Glutamatergic neuron (in vitro differentiated cells): ENCODE measurements around the gene NUDCD3. TPM values are rescaled to one million over a fixed set of nuclear protein-coding genes. Genes with fewer than 3 reads are reported as not detected.
A peak's percentile ranks its signal among the peaks of the same experiment; 100 is the strongest.

Source experiments
- DNase-seq: peaks from one replicate; pipeline ENCODE4 v3.0.0; 2022
- H3K27ac Mint-ChIP-seq: one replicate; pipeline ENCODE4 v1.8.0; 2020; ENCODE audit warnings: mild to moderate bottlenecking, mixed read lengths, inconsistent platforms; ENCODE audit not compliant: unreplicated experiment
- H3K27me3 Mint-ChIP-seq: one replicate; pipeline ENCODE4 v1.8.0; 2020; ENCODE audit warnings: mild to moderate bottlenecking, moderate library complexity, mixed read lengths, inconsistent platforms; ENCODE audit not compliant: unreplicated experiment
- H3K36me3 Mint-ChIP-seq: one replicate; pipeline ENCODE4 v1.8.0; 2020; ENCODE audit warnings: mild to moderate bottlenecking, mixed read lengths, inconsistent platforms; ENCODE audit not compliant: unreplicated experiment
- H3K4me1 Mint-ChIP-seq: one replicate; pipeline ENCODE4 v1.8.0; 2020; ENCODE audit warnings: mild to moderate bottlenecking, low read depth, mixed read lengths, inconsistent platforms; ENCODE audit not compliant: unreplicated experiment
- H3K4me3 Mint-ChIP-seq: one replicate; pipeline ENCODE4 v1.8.0; 2020; ENCODE audit warnings: mild to moderate bottlenecking, mixed read lengths, inconsistent platforms; ENCODE audit not compliant: unreplicated experiment
- H3K9me3 Mint-ChIP-seq: one replicate; pipeline ENCODE4 v1.8.0; 2020; ENCODE audit warnings: mild to moderate bottlenecking, moderate library complexity, mixed read lengths, inconsistent platforms; ENCODE audit not compliant: unreplicated experiment
- total RNA-seq: library from RNA; stranded (reverse); fragmentation: NEBNext Ultra II Directional; extraction: Animal tissue kit (Norgen Biotek cat#: 25700); gene quantifications from one replicate; pipeline ENCODE4 v1.2.1, GENCODE V29; 2021; ENCODE audit not compliant: unreplicated experiment
- TF ChIP-seq, protein P1 (sequence below): fragments of 200-600 bp; sonication (generic); IDR thresholded peaks from one replicate; pipeline ENCODE4 v1.5.0; 2021; ENCODE audit not compliant: partially characterized antibody, unreplicated experiment

Gene NUDCD3
- total RNA-seq, 1 donor from 2014 or later, result 151 TPM

DNA sequence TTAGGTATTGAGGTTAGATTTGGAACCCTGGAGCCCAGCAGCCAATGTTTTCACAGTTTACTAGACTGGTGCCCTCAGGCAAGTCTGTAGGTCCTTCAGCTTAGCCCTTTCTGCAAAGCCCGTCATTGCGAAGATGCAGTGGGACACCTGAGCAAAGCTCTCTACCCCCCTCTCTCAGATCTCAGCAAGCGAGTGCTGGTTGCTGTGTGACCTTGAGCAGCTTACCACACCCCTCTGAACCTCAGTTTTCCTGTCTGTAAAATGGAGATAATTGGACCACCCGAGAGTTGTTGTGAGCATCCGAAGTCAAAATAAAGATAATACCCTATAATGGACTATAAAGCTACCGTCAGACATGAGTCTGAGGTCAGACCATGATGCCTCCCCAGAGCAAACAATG is 47.0 kb upstream of the NUDCD3 start:
- TF ChIP-seq, protein P1, sequence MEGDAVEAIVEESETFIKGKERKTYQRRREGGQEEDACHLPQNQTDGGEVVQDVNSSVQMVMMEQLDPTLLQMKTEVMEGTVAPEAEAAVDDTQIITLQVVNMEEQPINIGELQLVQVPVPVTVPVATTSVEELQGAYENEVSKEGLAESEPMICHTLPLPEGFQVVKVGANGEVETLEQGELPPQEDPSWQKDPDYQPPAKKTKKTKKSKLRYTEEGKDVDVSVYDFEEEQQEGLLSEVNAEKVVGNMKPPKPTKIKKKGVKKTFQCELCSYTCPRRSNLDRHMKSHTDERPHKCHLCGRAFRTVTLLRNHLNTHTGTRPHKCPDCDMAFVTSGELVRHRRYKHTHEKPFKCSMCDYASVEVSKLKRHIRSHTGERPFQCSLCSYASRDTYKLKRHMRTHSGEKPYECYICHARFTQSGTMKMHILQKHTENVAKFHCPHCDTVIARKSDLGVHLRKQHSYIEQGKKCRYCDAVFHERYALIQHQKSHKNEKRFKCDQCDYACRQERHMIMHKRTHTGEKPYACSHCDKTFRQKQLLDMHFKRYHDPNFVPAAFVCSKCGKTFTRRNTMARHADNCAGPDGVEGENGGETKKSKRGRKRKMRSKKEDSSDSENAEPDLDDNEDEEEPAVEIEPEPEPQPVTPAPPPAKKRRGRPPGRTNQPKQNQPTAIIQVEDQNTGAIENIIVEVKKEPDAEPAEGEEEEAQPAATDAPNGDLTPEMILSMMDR, result no peak
- peaks cover 5% of the 10 kb centered on the region for H3K9me3 Mint-ChIP-seq
- H3K27ac Mint-ChIP-seq, result no peak overlapping the region
- peaks cover 1% of the 10 kb centered on the region for H3K4me1 Mint-ChIP-seq
- H3K36me3 Mint-ChIP-seq, result no peaks in the 10 kb centered on the region
- DNase-seq, result no peak
- peaks cover 14% of the 10 kb centered on the region for H3K27me3 Mint-ChIP-seq
- no peak overlapping the region for H3K4me3 Mint-ChIP-seq

DNA sequence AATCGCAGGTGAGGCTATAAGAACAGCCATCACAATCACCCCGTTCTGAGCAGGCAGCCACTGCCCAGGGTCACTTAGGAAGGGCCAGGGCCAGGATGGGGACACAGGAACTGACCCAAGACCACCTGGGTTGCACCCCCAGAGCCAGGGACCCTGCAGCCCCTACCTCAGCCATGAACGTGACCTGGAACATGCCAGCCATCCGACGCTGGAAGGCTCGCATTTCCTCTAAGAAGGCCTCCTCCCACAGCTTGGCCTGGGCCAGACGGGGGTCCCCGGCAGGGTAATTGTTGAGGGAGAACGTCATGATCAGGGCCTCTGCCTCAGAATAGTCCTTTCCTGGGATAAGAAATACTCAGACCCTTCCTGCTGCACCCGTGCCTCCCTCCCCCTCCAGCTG is 45.6 kb upstream of the NUDCD3 start:
- Mint-ChIP-seq H3K36me3 (no peaks in the 10 kb centered on the region), H3K4me1 (peaks cover 1% of the 10 kb centered on the region), H3K4me3 (no peak overlapping the region), H3K27ac (no peak overlapping the region), H3K27me3 (peaks cover 14% of the 10 kb centered on the region), H3K9me3 (peaks cover 6% of the 10 kb centered on the region)
- TF ChIP-seq, protein P1, result no peak
- DNase-seq, result no peak

DNA sequence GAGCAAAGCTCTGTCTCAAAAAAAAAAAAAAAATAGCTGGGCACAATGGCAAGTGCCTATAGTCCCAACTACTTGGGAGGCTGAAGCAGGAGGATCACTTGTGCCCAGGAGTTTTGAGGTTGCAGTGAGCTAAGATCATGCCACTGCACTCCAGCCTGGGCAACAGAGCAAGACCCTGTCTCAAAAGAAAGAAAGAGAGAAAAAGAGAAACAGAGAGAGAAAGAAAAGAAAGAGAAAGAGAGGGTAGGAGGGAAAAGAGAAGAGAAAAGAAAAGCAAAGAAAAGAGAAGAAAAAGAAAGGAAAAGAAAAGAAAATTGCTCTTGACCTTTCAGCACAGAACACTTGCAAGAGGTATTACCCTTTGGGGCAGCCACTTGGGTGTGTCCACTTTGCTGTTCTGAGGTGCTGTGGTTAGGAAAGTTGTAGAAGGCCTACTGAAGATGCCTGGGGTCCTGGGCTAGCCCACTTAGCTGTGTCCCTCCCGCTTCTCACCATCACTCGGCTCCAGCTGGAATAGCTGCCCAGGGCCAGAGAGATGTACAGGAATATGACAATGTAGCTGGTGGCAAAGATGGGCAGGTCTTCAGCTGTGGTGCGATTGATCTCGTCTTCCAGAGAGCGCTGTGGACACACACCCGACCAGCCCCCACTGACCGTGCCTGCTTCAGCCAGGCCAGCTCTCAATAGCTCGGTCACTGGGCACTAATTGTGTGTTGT is 45.0 kb upstream of the NUDCD3 start:
- Mint-ChIP-seq H3K36me3 (peaks cover 2% of the 10 kb centered on the region), H3K9me3 (peaks cover 7% of the 10 kb centered on the region), H3K27ac (no peak overlapping the region), H3K4me3 (no peak overlapping the region), H3K4me1 (peaks cover 1% of the 10 kb centered on the region), H3K27me3 (peaks cover 14% of the 10 kb centered on the region)
- DNase-seq, result no peak
- TF ChIP-seq, protein P1, result no peak

DNA sequence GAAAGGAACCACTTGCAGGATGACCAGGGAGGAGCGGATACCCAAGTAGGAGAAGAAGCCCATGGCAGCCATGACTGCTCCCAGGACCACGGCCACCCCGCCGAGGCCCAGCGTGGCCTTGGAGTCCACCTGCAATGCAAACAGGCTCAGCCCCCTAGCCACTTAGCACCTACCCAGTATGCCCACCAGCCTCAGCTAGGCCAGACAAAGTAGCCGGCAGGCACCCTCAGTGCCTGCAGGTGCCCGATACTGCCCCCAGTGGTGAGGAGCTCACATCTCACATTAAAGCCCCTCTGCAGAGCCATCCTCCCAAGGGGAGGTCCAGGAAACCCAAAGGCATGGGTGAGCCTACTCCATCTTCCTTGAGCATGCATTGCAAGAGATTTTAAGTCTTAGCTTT is 44.0 kb upstream of the NUDCD3 start:
- H3K4me3 Mint-ChIP-seq, result no peak overlapping the region
- TF ChIP-seq, protein P1, result peak; percentile 68
- peaks cover 7% of the 10 kb centered on the region for H3K9me3 Mint-ChIP-seq
- no peak overlapping the region for H3K27ac Mint-ChIP-seq
- DNase-seq, result peak; percentile 62
- peaks cover 12% of the 10 kb centered on the region for H3K27me3 Mint-ChIP-seq
- peaks cover 5% of the 10 kb centered on the region for H3K36me3 Mint-ChIP-seq
- H3K4me1 Mint-ChIP-seq, result peaks cover 1% of the 10 kb centered on the region

DNA sequence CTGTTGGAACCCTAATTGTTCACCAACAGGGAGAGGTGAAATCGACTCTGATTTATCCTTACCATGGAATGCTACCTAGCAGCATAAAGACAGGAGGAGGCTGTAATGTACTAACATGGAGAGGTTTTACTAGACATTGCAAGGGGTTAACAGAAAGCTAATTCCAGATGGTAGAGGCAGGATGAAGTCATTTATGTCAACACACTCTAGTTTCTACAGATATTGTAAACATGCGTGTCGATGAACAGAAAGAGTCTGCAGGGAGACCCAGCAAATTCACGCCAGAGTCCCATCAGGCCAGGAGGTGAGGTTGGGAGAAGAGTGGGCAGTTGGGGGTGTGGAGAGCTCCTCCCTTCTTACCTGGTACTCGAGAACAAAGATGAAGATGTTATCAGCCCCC is 43.6 kb upstream of the NUDCD3 start:
- H3K4me1 Mint-ChIP-seq, result peaks cover 1% of the 10 kb centered on the region
- H3K27me3 Mint-ChIP-seq, result peaks cover 12% of the 10 kb centered on the region
- H3K9me3 Mint-ChIP-seq, result peaks cover 7% of the 10 kb centered on the region
- TF ChIP-seq, protein P1, result no peak
- DNase-seq, result no peak
- no peak overlapping the region for H3K4me3 Mint-ChIP-seq
- no peak overlapping the region for H3K27ac Mint-ChIP-seq
- H3K36me3 Mint-ChIP-seq, result peaks cover 6% of the 10 kb centered on the region
